GM21717 (cell line): ENCODE results near the gene IGFL1.
"Not testable (repeated sequence)": the region's sequence is repeated elsewhere in the genome, so short reads cannot be mapped to it uniquely, and the experiment has no call there.

Experiments used
- ATAC-seq: cut with Tn5 transposase; IDR thresholded peaks from one replicate; pipeline ENCODE4 v1.9.1; 2021; ENCODE audit warnings: mild to moderate bottlenecking, moderate library complexity; ENCODE audit not compliant: unreplicated experiment

The IGFL1 gene

DNA sequence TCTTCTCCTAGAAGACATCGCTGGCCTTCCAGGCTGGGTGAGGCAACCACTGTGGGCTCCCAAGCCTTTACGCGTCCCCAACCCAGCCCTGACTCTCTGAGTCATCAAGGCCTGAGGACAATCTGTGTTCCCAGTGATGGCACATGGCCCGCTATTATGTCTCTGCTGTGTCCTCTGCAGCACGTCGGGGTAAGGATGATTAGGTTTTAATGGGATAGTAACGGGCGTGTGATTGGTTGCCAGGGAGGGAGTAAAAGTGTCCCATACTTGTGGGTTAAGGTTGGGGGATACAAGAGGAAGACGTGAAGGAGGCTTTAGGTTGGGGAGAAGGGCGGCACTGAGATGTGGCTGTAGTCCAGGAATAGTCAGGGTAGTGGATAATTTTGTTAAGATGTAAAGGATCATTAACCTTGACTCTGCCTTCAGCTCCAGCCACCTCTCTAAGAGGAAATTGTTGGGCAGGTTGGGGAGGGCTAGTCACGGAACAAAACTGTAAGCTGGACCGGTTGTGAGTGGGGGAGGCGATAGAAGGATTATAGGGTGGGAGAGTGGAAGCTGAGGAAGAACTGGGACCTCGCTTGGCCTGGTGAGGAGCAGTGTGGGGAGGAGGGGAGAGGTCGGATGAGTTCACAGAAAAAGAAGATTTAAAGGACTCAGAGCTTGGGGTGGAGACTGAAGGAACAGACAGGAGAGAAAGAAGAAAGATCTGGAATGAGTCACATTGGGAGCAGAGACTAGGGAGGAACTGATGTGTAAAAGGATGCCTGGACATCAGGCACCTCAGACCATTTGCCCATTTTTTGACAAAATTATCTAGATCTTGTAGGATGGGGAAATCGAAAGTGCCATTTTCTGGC lies 27.9 kb upstream of the IGFL1 start:
- no peak for ATAC-seq

DNA sequence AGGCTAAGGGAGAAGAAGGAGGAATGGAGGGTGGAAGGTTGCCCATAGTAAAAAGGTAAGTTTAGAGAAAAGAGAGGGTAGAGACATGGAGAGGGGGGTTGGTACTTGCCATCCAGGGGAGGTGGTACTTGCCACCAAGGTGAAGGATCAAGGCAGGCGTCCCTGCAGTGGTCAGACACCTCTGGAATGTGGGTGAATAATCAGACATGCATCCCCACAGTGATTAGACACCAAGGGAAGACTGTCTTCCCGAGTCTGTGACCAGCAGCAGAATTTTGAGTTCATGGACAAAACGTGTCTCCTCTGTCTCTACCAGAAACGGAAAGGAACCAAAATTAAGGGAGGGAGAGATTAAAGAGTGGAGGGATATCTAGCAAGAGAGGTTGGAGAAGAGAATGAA lies 27.1 kb upstream of the IGFL1 start:
- no peak for ATAC-seq

DNA sequence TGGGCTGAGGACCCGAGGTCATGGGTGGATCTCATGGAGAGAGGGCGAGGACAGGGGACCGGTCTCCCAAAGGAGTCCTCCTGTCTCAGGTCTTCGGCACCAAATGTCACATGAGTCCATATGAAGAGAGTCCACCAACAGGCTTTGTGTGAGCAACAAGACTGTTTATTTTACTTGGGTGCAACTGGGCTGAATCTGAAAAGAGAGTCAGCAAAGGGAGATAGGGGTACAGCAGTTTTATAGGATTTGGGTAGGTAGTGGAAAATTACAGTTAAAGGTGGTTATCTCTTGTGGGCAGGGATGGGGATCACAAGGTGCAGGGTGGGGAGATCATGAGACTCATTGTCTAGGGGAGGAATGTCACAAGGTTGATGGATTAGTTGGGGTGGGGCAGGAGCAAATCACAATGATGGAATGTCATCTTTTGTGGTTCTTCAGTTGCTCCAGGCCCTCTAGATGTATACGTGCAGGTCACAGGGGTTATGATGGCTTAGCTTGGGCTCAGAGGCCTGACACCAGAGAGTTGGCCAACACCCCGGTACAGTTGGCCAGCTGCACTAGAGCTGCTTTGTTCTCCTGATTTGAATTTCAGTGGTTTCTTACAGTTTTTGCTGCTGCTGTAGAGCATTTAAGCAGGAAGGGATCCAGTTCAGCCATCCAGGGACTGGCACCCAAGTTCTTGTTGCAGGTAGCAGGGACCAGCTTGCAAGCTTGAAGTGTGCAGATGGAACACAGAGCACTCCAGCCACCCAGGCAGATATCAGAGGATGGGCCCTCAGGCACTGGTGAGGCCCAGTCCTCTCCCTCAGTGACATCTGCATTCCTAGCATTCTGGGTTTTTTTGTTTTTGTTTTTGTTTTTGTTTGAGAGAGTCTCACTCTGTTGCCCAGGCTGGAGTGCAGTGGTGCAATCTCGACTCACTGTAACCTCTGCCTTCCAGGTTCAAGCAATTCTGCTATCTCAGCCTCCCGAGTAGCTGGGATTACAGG lies 26.4 kb upstream of the IGFL1 start:
- ATAC-seq: no peak

DNA sequence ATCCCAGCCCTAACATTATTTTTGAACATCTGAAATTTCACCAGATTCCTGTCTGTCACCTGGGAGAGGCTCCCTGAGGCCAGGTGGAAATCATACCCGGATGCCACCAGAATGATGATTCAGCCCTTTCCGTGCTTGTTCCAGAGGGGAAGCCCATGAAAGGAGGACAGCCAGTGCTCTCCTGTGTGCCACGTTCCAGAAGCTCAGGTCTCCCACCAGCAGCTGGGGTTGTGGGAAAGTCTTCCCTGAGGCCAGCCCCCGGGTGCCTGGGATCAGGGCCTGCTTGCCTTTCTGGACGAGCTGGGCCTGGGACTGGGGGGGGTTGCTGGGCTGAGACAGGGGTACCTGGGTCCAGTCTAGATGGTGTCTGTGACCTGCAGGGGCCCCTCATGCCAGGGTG lies 25.5 kb upstream of the IGFL1 start:
- ATAC-seq: no peak

DNA sequence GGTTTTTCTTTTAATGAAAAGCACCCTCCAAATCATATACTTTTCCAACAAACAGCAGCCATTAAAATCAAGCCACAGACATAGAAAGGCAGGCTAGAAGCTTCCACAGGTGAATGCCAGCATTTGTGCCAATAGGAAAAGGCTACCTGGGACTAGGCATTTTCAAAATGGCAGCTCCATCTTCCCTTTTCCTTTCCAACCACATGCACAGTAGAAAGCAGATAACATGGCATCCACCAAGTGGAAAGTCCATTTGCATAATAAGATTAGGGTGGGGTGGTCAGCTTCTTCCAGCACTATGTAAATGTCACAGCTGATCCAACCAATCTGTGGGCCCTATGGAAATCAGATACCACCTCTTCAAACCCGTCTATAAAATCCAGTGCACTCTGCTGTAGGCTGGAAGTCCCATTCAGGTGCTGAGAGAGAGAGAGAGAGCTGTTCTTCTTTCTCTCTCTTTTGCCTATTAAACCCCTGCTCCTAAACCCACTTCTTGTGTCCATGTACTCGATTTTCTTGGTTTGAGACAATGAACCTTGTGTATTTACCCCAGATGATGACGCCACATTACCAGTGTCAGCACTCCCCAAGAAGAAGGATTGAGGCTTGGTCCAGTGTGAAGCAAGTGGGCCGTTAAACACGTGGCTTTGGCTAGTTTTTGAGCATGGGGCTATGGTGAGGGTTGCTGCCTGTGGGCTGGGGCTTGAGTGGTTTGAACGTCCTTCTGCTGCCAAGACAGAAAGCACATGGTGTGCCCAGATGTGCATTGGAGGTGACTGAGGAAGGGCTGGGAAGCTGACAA lies 24.2 kb upstream of the IGFL1 start:
- ATAC-seq: no peak

DNA sequence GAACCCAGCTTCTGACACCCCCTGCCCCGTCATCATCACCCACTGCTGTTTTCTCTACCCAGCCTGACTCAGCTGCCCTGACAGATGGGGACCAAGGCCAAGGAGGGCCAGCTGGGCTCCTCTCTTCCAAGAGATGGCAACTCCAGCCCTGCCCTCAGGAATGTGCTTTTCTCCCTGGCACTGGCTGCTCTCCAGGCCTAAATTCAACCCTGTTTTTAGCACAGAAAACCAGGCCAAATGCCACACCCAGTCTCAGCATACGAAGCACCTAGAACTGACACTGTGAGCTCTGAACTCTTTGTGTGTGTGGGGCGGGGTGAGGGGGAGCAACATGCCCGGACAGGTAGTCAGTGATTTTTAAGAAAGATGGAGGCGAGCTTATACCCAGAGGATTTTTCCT lies 23.4 kb upstream of the IGFL1 start:
- no peak for ATAC-seq

DNA sequence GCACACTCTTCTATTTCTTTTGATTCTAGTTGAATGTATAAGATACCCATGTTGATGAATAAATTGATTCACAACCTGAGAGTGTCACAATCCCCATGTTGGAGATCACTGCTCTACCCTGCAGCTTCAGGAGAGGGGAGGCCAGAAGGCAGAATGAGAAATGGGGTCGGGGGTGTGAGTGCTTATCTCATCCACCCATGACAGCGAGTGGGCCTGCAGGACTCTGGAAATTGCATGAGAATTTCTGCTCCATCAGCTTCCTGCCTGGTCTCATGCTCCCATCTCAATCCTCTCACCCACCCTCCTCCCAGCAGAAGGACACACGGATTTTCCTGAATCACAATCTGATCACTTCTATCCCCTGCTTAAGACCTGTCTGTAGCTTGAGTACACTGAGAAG lies 22.9 kb upstream of the IGFL1 start:
- no peak for ATAC-seq

DNA sequence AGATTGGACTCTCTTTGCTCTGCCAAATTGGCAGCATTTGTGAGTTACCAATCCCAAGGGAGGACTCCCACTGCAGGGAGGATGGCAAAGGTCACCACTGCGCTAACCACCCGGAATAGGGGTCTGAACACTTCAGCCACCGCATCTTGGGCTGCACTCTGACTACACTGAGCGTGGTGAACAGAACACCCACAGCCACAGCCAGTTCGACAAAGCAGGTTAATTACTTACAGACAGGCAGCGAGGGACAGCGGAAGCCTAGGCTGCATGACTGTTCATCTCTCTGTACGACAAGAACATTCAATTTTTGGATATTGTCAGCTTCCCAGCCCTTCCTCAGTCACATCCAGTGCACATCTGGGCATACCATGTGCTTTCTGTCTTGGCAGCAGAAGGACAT lies 21.7 kb upstream of the IGFL1 start:
- not testable (repeated sequence) for ATAC-seq

DNA sequence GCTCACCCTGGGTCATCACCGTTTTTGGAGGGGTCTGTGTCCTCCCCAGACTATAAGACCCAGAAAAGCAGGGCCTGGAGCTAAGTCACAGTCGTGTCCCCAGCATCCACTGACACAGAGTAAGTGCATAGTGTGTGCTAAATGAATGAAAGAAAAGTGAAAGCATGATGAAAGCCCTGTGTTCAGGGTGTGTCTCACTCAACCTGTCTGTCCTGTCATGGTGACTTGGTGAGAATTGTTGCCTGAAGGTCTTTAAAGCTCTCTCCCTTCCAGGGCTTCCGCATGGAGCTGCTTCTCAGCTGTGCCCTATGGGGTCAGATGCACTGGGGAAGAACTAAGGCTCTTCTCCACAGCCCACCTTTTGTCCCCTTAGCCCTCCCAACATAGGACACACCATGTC lies 20.5 kb upstream of the IGFL1 start:
- ATAC-seq: no peak

DNA sequence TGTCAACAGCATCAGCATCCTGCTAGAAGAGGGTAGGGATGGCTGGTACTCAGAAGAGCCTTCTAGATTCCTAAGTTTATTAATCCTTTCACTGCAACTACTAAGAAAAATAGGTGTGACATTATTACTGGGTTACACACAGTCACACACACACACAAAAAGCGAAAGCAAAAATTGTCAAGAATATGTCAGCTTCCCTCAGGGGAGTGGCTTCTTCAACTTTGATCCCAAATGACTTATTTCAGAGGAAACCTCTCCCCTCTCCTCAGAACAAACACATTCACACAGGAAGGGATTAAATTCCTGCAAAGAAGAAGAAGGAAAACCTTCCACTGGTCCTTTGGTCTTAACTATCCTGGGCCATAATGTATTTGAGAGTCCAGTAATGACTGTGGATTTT lies 20.1 kb upstream of the IGFL1 start:
- no peak for ATAC-seq

DNA sequence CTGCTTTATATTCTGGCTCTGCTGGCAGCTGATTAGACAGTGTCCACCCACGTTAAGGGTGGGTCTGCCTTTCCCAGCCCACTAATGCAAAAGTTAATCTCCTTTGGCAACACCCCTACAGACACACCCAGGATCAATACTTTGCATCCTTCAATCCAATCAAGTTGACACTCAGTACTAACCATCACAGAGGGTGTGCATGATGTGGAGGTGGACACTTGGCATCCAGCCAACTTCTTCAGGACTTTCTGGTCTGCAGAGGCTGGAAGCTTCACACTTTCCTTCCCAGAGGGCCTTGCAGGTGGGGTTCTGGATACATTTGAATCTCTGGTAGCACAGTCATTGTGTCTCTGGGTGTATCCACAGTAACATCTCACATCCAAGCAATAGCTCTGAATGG lies 18.9 kb upstream of the IGFL1 start:
- ATAC-seq: no peak

DNA sequence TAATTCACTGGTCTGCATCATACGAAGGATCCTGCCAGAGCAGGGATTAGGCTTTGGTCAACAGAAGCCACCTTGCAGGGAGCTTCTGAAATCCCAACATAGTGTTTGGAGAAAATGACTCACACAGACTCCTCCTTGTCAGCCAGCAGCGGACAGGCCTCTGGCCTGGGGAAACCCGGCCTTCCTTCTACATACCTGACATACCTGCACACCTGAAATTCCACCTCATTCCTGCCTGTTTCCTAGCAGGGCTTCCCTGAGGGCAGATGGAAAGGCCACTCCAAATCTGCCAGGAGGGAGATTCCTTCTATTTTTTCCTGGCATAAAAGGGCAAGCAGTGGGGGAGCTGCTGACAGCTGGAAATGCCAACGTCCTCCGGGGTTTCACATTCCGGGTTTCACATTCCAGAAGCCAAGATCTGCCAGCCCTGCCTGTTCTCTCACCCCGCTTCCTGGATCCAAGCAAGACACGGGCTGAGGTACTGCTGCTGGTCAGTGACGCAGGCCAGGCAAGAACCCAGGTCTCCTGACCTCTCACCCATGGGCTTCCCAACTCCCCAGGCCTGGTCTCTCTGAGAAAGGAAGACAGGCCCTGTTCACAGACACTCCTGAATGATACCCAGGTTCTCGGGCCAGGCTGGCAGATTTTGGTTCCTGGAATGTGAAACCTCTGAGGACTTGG lies 18.2 kb upstream of the IGFL1 start:
- ATAC-seq: no peak

DNA sequence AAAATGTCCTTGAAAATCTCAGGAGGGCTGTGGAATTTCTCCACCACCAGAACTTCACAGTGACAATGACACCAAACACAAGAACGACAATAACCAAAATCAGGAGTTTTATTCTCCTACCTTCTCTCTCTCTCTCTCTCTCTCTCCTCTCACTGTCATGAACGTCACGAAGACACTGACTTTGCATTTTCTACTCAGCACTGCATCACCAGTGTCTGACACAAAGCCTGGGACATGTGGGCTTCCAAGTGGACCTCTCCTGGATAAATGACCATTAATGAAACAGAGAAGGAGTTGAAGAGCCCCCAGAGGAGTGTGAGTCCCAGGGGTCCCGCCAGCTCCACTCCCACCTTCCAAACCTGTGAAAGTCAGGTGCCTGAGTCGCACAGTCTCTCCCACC lies 16.9 kb upstream of the IGFL1 start:
- not testable (repeated sequence) for ATAC-seq

DNA sequence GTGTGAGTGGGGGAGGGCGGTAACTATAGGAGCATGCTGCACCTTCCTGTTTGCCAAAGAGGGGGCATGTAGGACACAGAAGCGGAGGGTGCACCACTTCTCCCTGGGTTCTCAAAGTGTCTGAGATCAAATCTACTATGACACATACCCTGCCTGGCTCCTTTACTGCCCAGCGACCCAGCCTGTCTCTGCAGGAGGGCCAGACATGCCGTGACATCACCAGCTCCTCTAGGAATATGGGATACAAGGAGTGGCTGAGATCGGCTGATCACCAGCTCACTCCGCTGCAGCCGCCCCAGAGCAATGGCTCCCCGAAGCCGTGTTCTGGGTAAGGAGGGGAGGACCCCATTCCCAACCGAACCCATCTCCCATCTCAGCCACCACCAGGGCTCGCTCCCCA lies 16.4 kb upstream of the IGFL1 start:
- no peak for ATAC-seq

DNA sequence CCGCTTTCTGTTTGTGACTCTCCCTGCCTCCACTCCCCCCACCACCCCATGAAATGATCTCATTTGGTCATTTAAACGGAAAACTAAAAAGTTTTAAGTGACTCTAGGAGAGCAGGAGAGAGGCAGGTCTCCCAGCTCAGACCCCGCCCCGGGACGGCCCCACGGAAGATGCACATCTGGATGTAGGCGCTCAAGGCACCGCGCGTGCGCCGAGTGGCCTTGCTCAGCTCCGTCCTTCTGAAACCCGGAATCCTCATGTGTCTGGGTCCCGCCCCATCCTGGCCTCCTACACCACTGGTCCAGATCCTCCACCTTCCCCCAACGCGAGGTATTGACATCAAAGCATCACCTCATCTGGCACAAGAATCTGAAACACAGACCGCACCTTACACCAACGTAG lies 15.7 kb upstream of the IGFL1 start:
- ATAC-seq: no peak

DNA sequence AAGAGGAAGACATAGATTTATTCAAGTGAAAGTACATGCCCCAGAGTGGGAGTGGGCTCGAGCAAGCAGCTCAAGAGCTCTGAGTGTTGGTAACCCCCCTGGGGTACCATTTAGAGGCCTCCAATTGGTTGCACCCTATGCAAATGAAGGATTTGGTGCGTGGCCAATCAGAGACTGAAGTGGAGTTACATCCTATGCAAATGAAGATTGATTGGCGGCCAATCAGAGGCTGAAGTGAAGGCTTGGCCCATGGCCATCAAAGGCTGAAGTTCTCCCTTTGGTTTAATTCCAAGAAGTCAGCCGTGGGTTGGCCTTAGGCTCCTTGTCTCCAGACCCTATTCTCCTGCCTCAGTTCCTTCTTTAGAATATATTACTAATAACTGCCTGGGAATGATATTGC lies 12.9 kb upstream of the IGFL1 start:
- no peak for ATAC-seq

DNA sequence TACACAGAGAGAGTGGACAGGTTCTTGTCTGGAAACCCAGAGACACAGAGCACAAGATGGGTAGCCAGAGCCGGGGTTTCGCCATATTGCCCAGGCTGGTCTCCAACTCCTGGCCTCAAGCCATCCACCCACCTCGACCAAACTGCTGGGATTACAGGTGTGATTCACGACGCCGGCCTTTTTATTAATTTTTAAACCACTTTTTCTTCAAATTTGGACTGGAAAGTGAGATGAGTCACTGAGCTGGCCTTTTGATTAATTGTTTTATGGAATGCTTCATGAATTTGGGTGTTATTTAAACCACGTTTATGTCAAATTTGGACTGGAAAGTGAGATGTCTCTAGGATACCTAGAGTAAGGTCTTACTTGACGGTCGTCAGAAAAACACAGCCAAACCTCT lies 12.1 kb upstream of the IGFL1 start:
- ATAC-seq: no peak

DNA sequence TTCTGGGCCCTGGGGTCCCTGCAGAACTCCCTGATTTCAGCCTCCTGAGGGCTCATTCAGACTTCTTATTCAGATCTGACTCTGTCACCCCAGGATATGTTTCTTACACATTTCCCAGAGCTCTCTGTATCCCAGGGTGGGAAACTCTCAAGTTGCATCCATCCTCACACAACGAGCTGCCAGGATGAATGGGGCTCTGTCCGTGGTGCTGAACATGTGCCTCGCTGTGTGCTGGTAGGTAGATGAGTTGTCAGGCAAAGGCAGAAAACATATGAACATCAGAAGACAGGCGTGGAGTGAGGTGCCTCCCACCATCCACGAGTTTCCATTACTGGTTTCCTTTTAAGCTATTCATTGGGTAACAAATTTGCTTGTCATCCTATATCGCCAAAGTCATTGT lies 11.4 kb upstream of the IGFL1 start:
- no peak for ATAC-seq

DNA sequence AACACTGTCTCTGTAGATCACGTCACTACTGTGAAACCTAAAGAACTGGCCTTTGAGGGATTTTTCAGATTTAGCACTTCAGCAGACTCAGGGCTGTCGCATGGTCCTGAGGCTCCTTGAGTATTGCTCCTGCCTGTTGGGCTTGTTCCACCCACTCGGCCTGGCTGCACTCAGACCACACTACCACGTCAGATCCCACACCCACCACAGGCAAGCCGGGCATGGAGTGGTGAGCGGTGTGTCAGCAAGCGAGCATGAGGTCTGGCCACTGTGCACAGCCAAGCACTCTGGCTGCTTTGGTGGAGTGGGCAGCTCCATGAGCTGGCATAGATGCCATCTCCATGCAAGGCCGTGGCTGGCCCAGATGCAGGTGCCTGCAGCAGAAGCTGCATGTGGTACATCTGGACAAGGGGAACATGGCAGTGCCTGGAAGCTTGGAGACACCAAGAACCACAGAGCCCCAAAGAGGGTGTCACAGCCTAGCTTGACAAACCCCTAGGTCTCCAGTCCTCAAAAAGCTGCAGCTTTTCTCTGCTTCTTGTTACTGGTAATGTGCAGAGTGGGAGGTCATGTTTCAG lies 9.4 kb upstream of the IGFL1 start:
- no peak for ATAC-seq

DNA sequence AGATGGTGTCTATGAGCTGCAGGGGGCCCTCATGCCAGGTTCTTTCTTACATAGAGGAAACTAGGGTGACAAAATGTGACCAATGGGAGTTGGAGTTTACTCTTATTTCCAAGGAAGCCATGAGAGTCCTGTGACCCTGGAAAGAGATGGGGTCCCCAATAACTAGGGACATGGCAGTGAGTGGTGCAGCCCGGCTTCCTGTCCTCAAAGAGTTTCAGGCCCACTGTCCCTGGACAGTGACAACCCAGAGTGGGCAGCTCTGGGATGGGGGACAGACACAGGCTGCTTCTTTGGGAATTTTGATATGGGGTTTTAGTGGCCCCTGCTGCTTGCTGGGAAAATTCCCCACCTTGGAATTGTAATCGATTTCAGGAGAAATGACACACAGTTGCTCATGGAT lies 8.4 kb upstream of the IGFL1 start:
- no peak for ATAC-seq
